Stimulated activated naive CD8-positive, alpha-beta T cell treated with anti-CD3 and anti-CD28 coated beads, Interleukin-15, amount 100 ng/mL, for 72 hours (primary cell): ENCODE results near the gene SLC8A3.

Experiments used
- ATAC-seq: fragments of 150-1000 bp; cut with Tn5 transposase; 2 replicates; pipeline ENCODE4 v1.10.0; 2021; ENCODE audit warnings: mild to moderate bottlenecking, moderate library complexity
- DNase-seq, 2 donors: peaks; one replicate each; pipeline ENCODE4 v3.0.0; 2021 to 2022
- H3K27ac Mint-ChIP-seq, 2 donors: one replicate each; pipeline ENCODE4 v1.8.0; 2022; ENCODE audit warnings: mild to moderate bottlenecking in 2 of 2, mixed read lengths in 2 of 2, moderate library complexity in 2 of 2
- H3K27me3 Mint-ChIP-seq: one replicate; pipeline ENCODE4 v1.8.0; 2022; ENCODE audit warnings: mixed read lengths
- H3K4me1 Mint-ChIP-seq: one replicate; pipeline ENCODE4 v1.8.0; 2022; ENCODE audit warnings: mild to moderate bottlenecking, mixed read lengths
- H3K4me3 Mint-ChIP-seq, 2 donors: one replicate each; pipeline ENCODE4 v1.8.0; 2022; ENCODE audit warnings: mild to moderate bottlenecking in 2 of 2, mixed read lengths in 2 of 2, moderate library complexity in 1 of 2
- H3K9me3 Mint-ChIP-seq, 2 donors: one replicate each; pipeline ENCODE4 v1.8.0; 2022; ENCODE audit warnings: mixed read lengths in 2 of 2

Gene SLC8A3

GRCh38 chr14:70014406-70015095 lies 174.2 kb downstream of the SLC8A3 start:
- no peaks in the 10 kb centered on the region for H3K9me3 Mint-ChIP-seq
- H3K27ac Mint-ChIP-seq, result no peak overlapping the region
- ATAC-seq (no peak), DNase-seq (no peak)
- H3K4me3 Mint-ChIP-seq, result no peak overlapping the region
- H3K4me1 Mint-ChIP-seq, result peaks cover 19% of the 10 kb centered on the region
- peaks cover 18% of the 10 kb centered on the region for H3K27me3 Mint-ChIP-seq

- H3K27me3 Mint-ChIP-seq, result peaks cover 18% of the 10 kb centered on the region
- ATAC-seq (peak; percentile 40), DNase-seq (peak; percentile 31 to 42)
- H3K27ac Mint-ChIP-seq, result no peak overlapping the region
- no peaks in the 10 kb centered on the region for H3K9me3 Mint-ChIP-seq
- H3K4me3 Mint-ChIP-seq, result no peak overlapping the region
- H3K4me1 Mint-ChIP-seq, result peaks cover 9% of the 10 kb centered on the region
Measured at GRCh38 chr14:70013271-70013873, 175.4 kb downstream of the SLC8A3 start.

GRCh38 chr14:70011708-70012107 lies 177.0 kb downstream of the SLC8A3 start:
- Mint-ChIP-seq H3K9me3 (no peaks in the 10 kb centered on the region), H3K27me3 (peaks cover 18% of the 10 kb centered on the region), H3K4me3 (no peak overlapping the region), H3K4me1 (no peaks in the 10 kb centered on the region), H3K27ac (peak overlapping the region in 1 of 2 donors; percentile 68)
- no peak for DNase-seq
- ATAC-seq, result no peak

GRCh38 chr14:70011098-70011497 lies 177.7 kb downstream of the SLC8A3 start:
- no peak for ATAC-seq
- no peaks in the 10 kb centered on the region for H3K9me3 Mint-ChIP-seq
- no peak for DNase-seq
- H3K27ac Mint-ChIP-seq, result peak overlapping the region; percentile 50 to 68
- no peak overlapping the region for H3K4me3 Mint-ChIP-seq
- peaks cover 18% of the 10 kb centered on the region for H3K27me3 Mint-ChIP-seq
- H3K4me1 Mint-ChIP-seq, result no peaks in the 10 kb centered on the region

DNA sequence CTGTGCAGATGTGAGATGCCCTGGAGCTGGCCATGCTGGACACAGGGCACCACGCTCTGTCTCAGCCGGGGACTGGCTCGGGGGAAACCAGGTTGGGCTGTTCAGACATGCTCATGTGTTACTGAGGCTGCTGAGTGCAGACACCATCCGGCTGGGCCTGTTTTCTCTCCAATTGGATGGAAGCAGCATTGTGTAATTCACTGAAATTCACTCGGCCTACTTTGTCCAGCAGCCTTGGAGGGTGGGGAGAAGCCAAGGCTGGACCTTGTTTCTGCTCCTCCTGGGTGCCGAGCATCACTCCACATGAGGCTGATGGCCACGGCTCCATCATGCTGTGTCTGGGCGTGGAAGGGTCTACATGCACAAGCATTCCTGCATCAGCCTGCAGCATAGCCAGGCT lies 178.8 kb downstream of the SLC8A3 start:
- no peaks in the 10 kb centered on the region for H3K4me1 Mint-ChIP-seq
- no peak overlapping the region for H3K4me3 Mint-ChIP-seq
- ATAC-seq, result no peak
- no peaks in the 10 kb centered on the region for H3K9me3 Mint-ChIP-seq
- peaks cover 11% of the 10 kb centered on the region for H3K27me3 Mint-ChIP-seq
- no peak for DNase-seq
- no peak overlapping the region for H3K27ac Mint-ChIP-seq

DNA sequence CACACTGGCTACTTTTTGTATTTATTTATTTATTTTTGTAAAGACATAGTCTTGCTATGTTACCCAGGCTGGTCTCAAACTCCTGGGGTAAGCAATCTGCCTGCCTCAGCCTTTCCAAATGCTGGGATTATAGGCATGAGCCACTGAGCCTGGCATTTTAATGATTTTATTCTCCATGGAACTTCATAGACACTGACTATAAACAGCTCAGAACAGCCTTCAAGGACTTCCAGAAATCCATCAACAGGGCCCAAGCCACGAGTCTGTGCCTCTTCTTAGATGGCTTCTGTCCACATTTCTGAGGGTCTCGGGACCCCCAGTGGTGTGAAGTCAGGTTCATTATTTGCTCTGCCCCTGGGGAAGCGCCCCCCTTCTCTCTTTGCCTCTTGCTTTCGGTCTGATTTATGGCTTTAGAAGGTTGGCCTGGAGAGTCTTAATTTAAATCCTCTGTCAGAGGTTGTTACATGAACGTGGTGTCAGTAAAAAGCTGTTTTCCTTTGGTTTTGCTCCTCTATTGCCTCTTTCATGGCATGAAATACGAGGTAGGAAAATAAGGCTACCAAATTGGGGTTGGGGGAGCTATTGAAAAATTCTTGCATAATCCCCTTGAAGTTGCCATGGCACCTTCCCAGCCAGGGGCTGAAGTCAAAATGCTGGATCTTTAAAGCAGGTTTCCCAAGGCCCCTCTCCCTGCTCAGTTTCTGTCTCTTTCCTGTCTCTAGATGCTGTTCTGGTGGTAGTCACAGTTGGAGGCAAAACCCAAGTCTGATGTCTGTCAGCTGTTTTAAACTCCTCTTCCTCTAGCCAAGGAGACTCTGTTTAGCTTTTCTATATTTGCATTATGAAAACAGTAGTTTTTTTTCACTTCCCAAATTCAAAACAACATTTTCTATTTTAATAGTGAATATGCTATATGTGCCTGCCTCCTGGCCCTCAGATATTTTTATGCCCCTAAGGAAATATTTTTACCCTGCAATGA lies 180.2 kb downstream of the SLC8A3 start:
- no peak overlapping the region for H3K27ac Mint-ChIP-seq
- H3K4me3 Mint-ChIP-seq, result no peak overlapping the region
- ATAC-seq (no peak), DNase-seq (no peak)
- H3K27me3 Mint-ChIP-seq, result peaks cover 10% of the 10 kb centered on the region
- no peaks in the 10 kb centered on the region for H3K9me3 Mint-ChIP-seq
- no peaks in the 10 kb centered on the region for H3K4me1 Mint-ChIP-seq

DNA sequence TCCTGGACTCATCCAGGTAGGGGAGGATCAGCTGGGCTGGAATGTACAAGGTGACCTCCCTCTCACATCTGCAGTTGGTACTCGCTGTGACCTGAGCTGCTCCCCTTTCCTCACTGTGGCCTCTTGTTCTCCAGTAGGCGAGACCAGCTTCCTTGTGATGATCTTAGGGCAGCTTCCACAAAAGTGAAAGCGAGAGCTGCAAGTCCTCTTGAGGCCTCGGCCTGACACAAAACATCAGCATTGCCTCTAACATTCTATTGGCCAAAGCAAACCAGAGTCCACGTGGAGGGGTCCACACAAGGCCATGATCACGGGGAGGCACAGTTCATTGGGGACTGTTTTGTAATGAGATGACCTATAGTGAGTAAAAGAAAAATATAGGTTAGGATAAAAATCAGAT lies 182.1 kb downstream of the SLC8A3 start:
- DNase-seq (no peak), ATAC-seq (no peak)
- H3K4me1 Mint-ChIP-seq, result no peaks in the 10 kb centered on the region
- H3K9me3 Mint-ChIP-seq, result no peaks in the 10 kb centered on the region
- no peak overlapping the region for H3K4me3 Mint-ChIP-seq
- no peaks in the 10 kb centered on the region for H3K27me3 Mint-ChIP-seq
- no peak overlapping the region for H3K27ac Mint-ChIP-seq

GRCh38 chr14:70005281-70005805 lies 183.4 kb downstream of the SLC8A3 start:
- no peak overlapping the region for H3K4me3 Mint-ChIP-seq

DNA sequence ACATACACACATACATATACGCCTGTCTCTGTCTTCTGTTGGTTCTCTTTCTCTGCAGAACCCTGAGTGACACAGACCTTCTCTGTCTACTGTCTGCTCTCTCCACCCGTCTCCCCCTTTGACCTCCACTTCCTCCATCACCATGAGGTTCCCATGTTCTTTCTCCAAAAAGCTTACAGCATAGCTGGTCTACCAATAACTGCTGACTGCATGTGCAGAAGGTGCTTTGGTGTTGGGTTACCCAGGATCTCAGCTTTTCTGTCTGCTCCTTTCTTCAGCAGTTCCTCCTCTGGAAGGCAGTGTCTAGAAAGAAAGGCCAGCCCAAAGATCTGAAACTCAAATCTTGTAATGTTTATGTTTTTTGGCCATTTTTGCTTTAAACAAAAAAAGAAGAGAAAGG lies 184.0 kb downstream of the SLC8A3 start:
- Mint-ChIP-seq H3K4me1 (no peaks in the 10 kb centered on the region), H3K9me3 (no peaks in the 10 kb centered on the region), H3K4me3 (no peak overlapping the region), H3K27ac (no peak overlapping the region), H3K27me3 (no peaks in the 10 kb centered on the region)
- DNase-seq (no peak), ATAC-seq (no peak)

More at GRCh38 chr14:70005281-70005805, 183.4 kb downstream of the SLC8A3 start:
- Mint-ChIP-seq H3K9me3 (no peaks in the 10 kb centered on the region), H3K4me1 (no peaks in the 10 kb centered on the region), H3K27me3 (no peaks in the 10 kb centered on the region), H3K27ac (no peak overlapping the region)
- DNase-seq (no peak), ATAC-seq (no peak)

DNA sequence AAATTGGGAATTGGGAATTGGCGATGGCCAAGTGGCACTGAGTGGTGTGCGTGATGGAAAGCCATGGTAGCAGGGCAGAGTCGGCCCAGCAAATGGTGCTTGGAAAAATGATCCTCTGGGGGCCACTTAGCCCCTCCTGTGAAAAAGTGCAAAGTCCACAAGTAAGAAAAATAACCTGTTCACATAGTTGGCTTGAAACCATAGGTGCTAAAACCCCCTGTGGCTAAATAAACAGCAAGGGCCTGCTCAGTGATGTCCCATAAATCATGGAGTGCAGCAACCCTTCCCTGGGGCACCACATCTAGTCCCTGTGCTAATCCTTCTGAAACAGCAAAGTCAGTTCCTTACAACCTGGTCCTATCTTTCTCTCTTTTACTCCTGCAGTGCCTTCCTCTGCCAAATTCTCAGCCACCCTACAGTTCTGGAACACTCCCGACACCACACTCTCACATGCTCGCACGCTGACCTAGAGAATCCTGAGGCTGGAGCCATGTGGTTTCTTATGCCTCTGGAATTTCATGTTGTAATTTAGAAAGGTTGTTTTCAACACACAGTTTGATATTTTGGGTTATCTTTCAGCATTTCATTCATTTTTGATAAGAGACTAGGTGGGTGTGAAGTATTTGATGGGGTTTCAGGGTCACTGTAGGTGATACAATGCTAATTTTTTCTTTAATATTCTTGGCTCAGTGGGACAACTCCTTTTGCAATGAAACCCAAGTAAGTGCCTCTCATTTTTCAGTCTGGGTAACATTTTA lies 186.0 kb downstream of the SLC8A3 start:
- Mint-ChIP-seq H3K4me1 (no peaks in the 10 kb centered on the region), H3K9me3 (no peaks in the 10 kb centered on the region), H3K27ac (no peak overlapping the region), H3K4me3 (no peak overlapping the region), H3K27me3 (no peaks in the 10 kb centered on the region)
- DNase-seq (no peak), ATAC-seq (no peak)

DNA sequence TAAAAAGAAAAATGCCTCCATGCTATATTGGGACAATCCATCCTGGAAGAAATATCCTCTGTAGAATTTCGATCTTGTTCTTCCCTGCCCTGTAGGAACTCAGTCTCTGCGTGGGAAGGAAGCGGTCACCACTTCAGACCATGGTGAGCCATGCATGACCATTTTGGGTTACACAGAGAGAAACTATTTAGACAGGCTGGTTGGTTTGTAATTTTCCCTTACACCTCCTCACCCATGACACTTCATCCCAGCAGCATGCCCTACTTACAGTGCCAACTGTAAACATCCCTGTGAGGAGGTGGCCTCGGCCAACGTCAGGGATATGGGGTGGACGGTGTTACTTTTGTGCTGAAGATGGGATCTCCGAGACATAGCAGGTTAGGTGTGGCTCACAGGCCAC lies 188.2 kb downstream of the SLC8A3 start:
- no peaks in the 10 kb centered on the region for H3K9me3 Mint-ChIP-seq
- H3K4me3 Mint-ChIP-seq, result no peak overlapping the region
- DNase-seq, result no peak
- no peaks in the 10 kb centered on the region for H3K4me1 Mint-ChIP-seq
- no peaks in the 10 kb centered on the region for H3K27me3 Mint-ChIP-seq
- no peak for ATAC-seq
- no peak overlapping the region for H3K27ac Mint-ChIP-seq

DNA sequence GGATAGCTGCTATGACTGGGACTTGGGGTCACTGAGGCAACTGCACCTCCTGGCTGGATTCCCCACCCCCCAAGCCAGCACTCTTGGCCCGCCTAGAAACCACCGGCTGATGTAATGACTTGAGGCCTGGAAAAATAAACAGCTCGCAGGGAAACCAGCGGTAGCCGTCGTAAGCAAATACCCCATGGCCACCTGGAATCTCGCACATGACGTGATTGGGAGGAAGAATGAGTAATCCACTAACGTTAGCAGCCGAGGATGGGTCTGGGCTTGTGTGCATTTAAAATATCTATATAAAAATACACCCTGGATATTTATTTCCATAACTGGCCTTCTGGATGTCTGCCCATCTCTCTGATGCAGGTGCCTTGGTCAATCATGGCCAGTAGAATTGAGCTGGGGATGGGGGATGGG lies 189.5 kb downstream of the SLC8A3 start:
- H3K27me3 Mint-ChIP-seq, result peaks cover 8% of the 10 kb centered on the region
- H3K4me3 Mint-ChIP-seq, result no peak overlapping the region
- H3K4me1 Mint-ChIP-seq, result no peaks in the 10 kb centered on the region
- H3K27ac Mint-ChIP-seq, result no peak overlapping the region
- ATAC-seq, result no peak
- no peaks in the 10 kb centered on the region for H3K9me3 Mint-ChIP-seq
- DNase-seq, result no peak

DNA sequence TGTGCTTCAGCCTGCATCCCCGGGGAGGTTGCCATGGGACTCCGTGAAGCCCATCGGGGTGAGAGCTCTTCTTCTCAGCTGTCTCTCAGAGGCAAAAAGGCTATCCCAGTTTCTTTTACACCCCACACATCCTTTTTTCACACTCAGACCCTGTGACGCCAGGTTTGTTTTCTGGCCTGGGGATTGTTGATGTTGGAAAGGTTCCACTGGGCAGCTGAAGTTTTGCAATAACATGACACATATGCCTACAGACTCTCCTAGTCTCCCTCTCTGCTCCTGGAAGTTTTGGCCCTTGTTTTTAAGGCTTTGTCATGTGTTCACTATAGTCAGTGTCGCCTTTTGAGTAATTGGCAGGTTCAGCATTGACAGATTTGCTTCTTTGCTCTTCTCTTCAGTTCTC lies 190.9 kb downstream of the SLC8A3 start:
- ATAC-seq (no peak), DNase-seq (no peak)
- Mint-ChIP-seq H3K4me3 (no peak overlapping the region), H3K27ac (no peak overlapping the region), H3K4me1 (no peaks in the 10 kb centered on the region), H3K9me3 (no peaks in the 10 kb centered on the region), H3K27me3 (peaks cover 13% of the 10 kb centered on the region)

DNA sequence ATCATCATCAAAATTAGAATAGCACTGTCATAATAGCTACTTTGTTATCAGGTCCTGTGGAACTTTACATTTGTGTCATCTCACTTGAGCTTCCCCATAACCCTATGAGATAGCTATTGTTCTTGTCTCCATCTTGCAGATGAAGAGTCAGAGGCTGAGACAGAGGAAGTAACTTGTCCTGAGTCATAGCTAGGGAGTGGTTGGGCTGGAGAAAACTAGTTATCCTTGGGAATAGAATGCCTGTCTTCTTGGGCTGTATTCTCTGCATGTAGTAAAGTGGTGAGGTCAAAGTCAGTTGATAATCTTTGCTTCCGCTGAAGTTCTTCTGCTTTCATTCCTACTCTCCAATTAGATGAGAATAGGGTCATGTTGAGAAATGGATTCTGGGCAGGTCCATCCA lies 192.5 kb downstream of the SLC8A3 start:
- DNase-seq, result no peak
- Mint-ChIP-seq H3K27me3 (peaks cover 19% of the 10 kb centered on the region), H3K9me3 (no peaks in the 10 kb centered on the region), H3K27ac (no peak overlapping the region), H3K4me1 (no peaks in the 10 kb centered on the region), H3K4me3 (no peak overlapping the region)
- no peak for ATAC-seq
